GM13977 (cell line): ENCODE measurements around the gene CPNE4.
"Not testable (repeated sequence)": the region's sequence is repeated elsewhere in the genome, so short reads cannot be mapped to it uniquely, and the experiment has no call there.

ENCODE experiments used
- DNase-seq: peaks from one replicate; pipeline ENCODE4 v3.0.0; 2012; ENCODE audit warnings: low spot score
- in situ Hi-C: fragments of 300-500 bp; cut with MboI; formaldehyde crosslinking; loops from one replicate; pipeline ENCODE4 v1.12.0; 2022; ENCODE audit warnings: low sequenced_read_pairs, low pct_unique_long_range_greater_than_20kb, mixed read lengths, inconsistent platforms; ENCODE audit not compliant: unreplicated experiment
- TF ChIP-seq, protein P1 (sequence below): IDR thresholded peaks from 2 replicates; pipeline ENCODE4 v1.5.1; 2012; ENCODE audit warnings: mild to moderate bottlenecking, control low read depth; ENCODE audit not compliant: insufficient read depth; ENCODE audit errors: extremely low read depth, missing control alignments

Gene CPNE4

DNA sequence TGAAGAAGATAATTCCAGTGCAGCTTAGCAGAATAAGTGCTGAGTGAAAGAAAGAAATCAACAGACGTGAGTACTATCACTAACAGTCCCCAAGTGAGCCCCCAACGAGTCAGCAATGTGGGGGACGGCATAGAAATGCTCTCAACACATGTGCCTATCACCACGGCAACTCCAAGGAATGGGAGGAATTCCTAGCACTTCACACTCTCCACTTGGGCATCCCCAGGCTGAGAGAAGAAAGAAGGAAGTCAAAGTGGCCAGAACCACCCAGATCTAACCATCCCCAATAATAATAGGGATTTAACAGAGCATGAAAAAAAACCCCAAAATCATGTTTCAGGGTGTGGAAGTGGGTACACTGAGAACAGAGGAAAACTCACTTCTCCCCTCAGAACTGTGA is 29.3 kb upstream of the CPNE4 start:
- DNase-seq: no peak
- in situ Hi-C loops: no loop called here
- TF ChIP-seq, protein P1, sequence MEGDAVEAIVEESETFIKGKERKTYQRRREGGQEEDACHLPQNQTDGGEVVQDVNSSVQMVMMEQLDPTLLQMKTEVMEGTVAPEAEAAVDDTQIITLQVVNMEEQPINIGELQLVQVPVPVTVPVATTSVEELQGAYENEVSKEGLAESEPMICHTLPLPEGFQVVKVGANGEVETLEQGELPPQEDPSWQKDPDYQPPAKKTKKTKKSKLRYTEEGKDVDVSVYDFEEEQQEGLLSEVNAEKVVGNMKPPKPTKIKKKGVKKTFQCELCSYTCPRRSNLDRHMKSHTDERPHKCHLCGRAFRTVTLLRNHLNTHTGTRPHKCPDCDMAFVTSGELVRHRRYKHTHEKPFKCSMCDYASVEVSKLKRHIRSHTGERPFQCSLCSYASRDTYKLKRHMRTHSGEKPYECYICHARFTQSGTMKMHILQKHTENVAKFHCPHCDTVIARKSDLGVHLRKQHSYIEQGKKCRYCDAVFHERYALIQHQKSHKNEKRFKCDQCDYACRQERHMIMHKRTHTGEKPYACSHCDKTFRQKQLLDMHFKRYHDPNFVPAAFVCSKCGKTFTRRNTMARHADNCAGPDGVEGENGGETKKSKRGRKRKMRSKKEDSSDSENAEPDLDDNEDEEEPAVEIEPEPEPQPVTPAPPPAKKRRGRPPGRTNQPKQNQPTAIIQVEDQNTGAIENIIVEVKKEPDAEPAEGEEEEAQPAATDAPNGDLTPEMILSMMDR: no peak

DNA sequence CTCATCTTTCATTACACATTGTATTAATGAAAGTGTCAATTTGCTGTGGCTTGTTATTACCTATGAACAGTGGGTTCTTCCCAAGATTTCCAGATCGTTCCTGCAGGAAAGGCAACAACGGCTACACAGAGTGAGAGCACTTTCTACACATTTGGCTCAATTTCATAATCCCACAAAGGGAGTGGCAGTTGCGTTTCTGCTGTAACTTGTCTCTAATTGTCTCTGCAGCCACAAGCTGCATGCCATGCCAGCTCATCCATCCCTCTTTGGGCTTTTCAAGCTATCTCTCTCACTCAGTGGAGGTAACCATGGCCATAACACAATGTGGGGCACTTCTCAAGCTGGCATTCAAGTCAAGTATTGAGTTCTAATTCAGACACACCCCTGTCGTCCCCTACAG is 27.7 kb upstream of the CPNE4 start:
- in situ Hi-C loops: no loop called here
- TF ChIP-seq, protein P1: no peak
- no peak for DNase-seq

DNA sequence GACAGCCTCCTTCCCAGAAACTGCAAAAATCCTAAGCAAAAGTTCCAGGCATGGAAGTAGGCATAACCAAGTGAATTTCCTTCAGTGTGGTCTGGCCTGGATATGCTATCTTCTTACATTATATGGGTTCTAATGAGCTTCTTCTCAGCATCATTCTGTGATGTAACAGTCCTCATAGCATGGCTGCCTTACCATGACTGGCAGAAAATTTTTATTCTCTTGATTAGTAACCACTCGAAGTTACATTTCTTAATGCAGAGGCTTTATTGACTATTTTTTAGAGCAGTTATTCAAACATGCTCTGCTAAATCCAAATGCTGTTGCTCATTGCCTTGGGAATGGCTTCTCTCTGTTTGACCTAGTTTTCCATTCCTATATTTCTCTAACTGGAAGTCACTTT is 21.1 kb upstream of the CPNE4 start:
- TF ChIP-seq, protein P1: no peak
- no peak for DNase-seq
- in situ Hi-C loops: no loop called here

DNA sequence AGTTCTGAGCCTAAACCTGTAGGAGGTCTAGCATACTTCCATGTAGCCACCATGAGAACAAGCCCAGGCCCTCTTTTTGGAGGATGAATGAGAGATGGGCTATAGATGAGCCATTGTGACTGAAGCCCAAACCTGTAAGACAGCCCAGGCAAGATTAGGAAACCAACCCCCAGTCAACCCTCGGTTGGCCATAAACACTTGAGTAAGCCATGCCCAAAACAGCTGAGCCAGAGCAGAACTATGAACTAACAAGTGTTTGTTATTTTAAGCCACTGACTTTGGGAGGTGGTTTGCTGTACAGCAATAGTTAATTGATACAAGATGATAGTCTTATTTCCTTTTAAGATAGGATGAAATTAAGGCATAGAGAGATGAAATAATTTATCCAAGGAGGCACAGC is 12.4 kb upstream of the CPNE4 start:
- no peak for DNase-seq
- in situ Hi-C loops: loop anchor here (25.0 kb wide), 1 partner anchor 510 kb away; no protein-coding TSS in a partner anchor
- TF ChIP-seq, protein P1: no peak

DNA sequence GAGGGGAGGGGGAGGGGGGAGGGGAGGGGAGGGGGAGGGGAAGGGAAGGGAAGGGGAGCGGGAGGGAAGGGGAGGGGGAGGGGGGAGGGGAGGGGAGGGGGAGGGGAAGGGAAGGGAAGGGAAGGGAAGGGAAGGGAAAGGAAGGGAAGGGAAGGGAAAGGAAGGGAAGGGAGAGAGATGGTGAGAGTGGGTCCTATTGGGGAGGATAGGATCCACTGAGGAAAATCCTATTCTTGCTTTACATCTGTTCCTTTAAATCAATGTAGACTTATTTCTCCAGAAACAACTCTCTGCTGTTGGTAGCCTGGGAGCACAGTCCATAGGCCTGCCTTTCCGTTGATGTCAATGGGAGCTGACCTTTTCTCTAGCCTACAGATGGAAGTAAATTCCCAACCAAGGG is 10.1 kb upstream of the CPNE4 start:
- in situ Hi-C loops: loop anchor here (25.0 kb wide), 1 partner anchor 508 kb away; no protein-coding TSS in a partner anchor
- not testable (repeated sequence) for DNase-seq

DNA sequence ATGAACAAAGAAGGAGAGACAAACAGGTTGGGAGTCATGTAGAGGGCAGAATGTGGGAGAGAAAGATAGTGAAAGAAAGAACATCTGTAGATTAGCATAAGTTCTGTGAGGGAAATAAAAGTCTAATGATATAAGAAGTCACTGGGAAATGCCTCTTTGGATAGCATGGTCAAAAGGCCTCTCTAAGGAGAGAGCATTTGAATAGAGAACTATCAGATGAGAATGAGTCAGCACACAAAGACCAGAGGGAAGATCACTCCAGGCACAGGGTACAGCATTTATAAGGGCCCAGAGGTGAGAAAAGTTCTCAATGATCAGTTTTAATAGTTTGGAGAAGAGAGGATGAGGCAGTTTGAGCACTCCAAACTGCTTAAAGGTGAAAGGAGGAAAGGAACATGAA is 7.9 kb upstream of the CPNE4 start:
- TF ChIP-seq, protein P1: no peak
- in situ Hi-C loops: loop anchor here (25.0 kb wide), 1 partner anchor 505 kb away; no protein-coding TSS in a partner anchor
- DNase-seq: no peak

DNA sequence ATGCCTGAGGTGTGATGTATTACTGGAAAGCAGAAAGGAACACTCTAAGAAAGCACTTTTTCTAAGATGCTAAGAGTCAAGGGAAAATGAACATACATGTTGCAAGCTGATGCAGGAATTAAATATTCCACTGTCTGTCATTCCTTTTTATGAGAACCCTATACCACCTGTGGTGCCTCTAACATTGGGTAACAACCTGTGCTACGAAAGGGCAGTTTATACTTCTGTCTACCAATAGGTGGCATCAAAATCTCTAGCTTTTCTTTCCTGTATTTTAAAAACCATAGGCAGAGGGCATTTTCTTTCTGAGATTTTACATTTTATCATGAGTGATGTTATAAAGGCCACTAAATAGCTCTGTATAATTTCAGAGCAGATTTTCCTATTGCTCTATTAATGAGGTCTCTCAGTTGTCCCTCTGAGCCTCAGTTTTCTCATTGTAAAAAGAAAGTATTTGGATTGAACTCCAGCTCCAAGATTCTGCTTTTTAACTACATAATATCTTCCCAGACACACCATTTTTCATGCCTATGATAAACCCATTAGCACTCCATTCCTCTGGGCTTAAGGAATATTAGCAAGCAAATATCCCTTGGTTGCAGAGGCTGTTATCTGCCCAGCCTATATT is 3.5 kb upstream of the CPNE4 start:
- in situ Hi-C loops: loop anchor here (25.0 kb wide), 1 partner anchor 501 kb away; no protein-coding TSS in a partner anchor
- TF ChIP-seq, protein P1: peak; percentile 47
- DNase-seq: peak; percentile 46
